Activated CD8-positive, alpha-beta memory T cell treated with anti-CD3 and anti-CD28 coated beads for 36 hours (primary cell): ENCODE results near the gene IL13. TPM values are rescaled to one million over a fixed set of nuclear protein-coding genes. Genes with fewer than 3 reads are reported as not detected.

Experiments used
- CTCF ChIA-PET: fragments of 350-600 bp; sonication (Branson Sonifier 250); formaldehyde crosslinking; loops from one replicate; lab custom pipeline; 2021; ENCODE audit warnings: antibody characterized with exemption; lab: Charles Lee
- POLR2A ChIA-PET: fragments of 350-600 bp; sonication (Branson Sonifier 250); formaldehyde crosslinking; loops from one replicate; lab custom pipeline; 2021; ENCODE audit warnings: antibody characterized with exemption; lab: Charles Lee
- total RNA-seq, 2 experiments: library from RNA; stranded (reverse); gene quantifications; one replicate each; pipeline ENCODE4 v1.2.3, GENCODE V29; 2021

Gene IL13
- total RNA-seq, 2 experiments from 2014 or later, result 17.8 to 21.0 TPM

- CTCF ChIA-PET, result no interaction called here
- POLR2A ChIA-PET, result no interaction called here
Measured at GRCh38 chr5:132651838-132652469, 6.0 kb upstream of the IL13 start.

DNA sequence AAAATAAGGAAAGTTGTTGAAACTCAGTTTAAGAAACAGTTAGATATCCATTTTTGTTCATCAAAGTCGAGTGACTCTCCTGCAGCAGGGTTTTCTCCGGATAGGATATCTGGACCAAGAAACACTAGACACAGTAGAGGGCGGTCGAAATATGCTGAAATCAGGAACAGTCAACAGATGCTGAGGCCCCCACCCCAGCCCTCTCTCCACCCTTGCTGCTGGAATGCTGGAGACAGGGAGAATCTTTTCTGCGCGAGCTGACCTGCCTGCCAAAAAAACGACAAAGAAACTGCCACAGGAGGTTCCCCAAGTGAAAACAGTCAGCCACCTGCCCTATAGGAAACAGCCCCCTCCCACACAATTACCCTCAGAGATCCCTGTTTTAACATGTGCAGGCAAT lies 4.3 kb upstream of the IL13 start:
- POLR2A ChIA-PET, result no interaction called here
- CTCF ChIA-PET, result no interaction called here

- CTCF ChIA-PET, result no interaction called here
- POLR2A ChIA-PET, result interaction anchor here (0.7 kb wide), 1 partner anchor 99 kb away, joined by 5 read pairs; the partner anchor contains the start of gene RAD50
Measured at GRCh38 chr5:132655821-132656773, 1.9 kb upstream of the IL13 start.

- ChIA-PET CTCF (no interaction called here), POLR2A (interaction anchor here (0.7 to 1.5 kb wide), 2 partner anchors 18 to 100 kb away, joined by 3 to 5 read pairs; partner anchors contain the start of gene RAD50)
Measured at GRCh38 chr5:132656774-132657355, 1.1 kb upstream of the IL13 start.

DNA sequence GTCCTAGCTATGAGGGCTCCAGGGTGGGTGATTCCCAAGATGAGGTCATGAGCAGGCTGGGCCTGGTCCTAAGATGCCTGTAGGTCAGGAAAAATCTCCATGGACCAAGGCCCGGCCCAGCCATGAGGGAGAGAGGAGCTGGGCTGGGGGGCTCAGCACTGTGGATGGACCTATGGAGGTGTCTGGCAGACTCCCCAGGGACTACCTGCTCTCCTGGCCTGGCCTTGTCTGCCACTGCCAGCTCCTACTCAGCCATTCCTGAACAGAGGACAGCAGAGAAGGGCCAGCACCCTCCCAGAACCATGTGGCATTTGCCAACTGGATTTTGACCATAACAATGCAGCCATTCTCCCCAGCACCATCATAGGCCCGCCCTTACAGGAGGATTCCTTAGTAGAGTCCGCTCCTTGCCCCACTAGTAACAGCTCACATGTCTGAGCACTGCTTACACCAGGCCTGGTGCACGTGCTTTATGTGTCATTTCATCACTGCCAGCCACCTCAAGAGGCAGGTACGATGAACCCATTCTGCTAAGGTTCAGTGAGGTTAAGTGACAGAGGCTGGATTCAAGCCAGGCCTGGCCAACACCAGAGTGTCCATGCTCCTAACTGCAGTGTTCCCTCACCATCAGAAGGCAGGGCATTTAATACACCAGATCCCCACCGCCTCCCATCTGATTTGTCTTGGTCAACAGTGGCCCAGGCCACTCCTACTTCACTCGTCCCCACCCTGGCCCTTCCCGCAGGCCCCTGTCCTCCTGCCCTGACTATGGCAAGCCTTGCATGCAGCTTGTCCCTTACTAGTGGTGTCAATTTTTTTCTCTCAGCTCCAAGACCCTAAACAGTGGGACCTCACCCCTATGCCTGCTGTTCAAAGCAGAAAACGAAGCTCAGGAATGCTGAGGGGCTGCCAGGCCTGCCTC lies 669 bp downstream of the IL13 start:
- ChIA-PET CTCF (interaction anchor here (1.3 kb wide), 1 partner anchor 18 kb away, joined by 5 read pairs; no protein-coding TSS in a partner anchor), POLR2A (interaction anchor here (0.5 to 1.5 kb wide), 2 partner anchors 16 to 22 kb away, joined by 3 read pairs; no protein-coding TSS in a partner anchor)

DNA sequence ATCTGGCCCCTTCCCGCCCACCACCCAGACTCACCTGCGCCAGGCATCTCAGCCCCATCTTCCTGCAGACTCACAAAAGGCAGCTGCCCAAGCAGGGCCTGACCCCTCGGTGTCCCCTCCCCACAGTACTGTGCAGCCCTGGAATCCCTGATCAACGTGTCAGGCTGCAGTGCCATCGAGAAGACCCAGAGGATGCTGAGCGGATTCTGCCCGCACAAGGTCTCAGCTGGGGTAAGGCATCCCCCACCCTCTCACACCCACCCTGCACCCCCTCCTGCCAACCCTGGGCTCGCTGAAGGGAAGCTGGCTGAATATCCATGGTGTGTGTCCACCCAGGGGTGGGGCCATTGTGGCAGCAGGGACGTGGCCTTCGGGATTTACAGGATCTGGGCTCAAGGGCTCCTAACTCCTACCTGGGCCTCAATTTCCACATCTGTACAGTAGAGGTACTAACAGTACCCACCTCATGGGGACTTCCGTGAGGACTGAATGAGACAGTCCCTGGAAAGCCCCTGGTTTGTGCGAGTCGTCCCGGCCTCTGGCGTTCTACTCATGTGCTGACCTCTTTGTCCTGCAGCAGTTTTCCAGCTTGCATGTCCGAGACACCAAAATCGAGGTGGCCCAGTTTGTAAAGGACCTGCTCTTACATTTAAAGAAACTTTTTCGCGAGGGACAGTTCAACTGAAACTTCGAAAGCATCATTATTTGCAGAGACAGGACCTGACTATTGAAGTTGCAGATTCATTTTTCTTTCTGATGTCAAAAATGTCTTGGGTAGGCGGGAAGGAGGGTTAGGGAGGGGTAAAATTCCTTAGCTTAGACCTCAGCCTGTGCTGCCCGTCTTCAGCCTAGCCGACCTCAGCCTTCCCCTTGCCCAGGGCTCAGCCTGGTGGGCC lies 1.9 kb downstream of the IL13 start:
- CTCF ChIA-PET, result no interaction called here

DNA sequence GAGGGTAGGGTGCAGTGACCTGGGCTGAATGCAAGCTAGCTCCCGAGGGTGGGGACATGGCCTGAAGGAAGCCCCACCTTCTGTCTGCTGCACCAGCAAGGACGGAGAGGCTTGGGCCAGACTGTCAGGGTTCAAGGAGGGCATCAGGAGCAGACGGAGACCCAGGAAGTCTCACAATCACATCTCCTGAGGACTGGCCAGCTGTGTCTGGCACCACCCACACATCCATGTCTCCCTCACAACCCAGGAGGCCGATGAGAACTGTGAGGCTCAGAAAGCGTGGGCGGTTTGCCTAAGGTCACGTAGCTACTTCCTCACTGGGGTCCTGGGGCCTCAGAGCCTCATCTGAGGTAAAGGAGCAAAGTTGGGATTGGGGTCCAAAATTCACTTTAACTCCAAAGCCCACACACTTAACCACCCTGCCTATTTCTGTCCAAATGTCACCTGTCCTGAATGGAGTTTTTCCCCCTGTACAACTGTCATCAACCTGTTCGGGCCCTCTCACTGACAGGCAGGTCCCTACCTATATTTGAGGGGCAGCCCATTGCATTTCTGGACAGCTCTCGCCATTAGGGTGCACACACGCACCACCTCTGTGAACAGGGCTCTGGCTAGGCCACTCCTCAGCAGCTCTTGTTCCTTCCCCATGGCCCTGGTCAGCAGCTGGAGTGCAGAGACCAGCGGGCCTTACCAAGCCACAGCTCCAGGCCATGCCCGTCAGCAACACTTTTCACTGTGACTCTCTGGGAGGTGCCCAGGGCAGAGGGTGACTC lies 3.4 kb downstream of the IL13 start:
- ChIA-PET POLR2A (no interaction called here), CTCF (interaction anchor here (1.1 kb wide), 1 partner anchor 13 kb away, joined by 3 read pairs; no protein-coding TSS in a partner anchor)

More for the DNA sequence above, 1.9 kb downstream of the IL13 start:
- POLR2A ChIA-PET, result no interaction called here

DNA sequence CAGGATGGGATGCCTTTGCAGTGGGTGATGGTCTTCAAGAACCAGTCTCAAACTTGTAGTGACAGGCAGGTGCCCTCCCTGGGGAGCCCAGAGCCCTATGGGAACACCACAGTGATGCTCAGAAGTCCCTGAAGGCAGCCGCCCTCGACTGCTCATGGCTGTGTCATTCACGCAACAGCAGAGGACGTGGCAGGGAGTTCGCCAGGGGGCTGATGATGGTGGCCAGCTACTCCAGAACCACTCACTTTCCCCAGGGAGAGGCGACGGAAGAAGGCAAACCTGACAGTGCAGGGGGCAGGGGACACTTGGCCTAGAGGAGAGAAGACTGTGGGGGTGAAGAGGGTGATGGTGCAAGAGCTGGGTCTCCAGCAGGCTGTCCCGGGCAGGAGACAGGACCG lies 4.0 kb downstream of the IL13 start:
- ChIA-PET POLR2A (interaction anchor here (1.2 kb wide), 1 partner anchor 21 kb away, joined by 4 read pairs; no protein-coding TSS in a partner anchor), CTCF (interaction anchor here (1.1 kb wide), 1 partner anchor 13 kb away, joined by 3 read pairs; no protein-coding TSS in a partner anchor)

GRCh38 chr5:132662925-132663770 lies 5.2 kb downstream of the IL13 start:
- CTCF ChIA-PET, result interaction anchor here (0.9 kb wide), 1 partner anchor 22 kb away, joined by 6 read pairs; no protein-coding TSS in a partner anchor
- POLR2A ChIA-PET, result interaction anchor here (1.2 to 1.5 kb wide), 3 partner anchors 11 to 22 kb away, joined by 4 to 8 read pairs (median 4); no protein-coding TSS in a partner anchor

DNA sequence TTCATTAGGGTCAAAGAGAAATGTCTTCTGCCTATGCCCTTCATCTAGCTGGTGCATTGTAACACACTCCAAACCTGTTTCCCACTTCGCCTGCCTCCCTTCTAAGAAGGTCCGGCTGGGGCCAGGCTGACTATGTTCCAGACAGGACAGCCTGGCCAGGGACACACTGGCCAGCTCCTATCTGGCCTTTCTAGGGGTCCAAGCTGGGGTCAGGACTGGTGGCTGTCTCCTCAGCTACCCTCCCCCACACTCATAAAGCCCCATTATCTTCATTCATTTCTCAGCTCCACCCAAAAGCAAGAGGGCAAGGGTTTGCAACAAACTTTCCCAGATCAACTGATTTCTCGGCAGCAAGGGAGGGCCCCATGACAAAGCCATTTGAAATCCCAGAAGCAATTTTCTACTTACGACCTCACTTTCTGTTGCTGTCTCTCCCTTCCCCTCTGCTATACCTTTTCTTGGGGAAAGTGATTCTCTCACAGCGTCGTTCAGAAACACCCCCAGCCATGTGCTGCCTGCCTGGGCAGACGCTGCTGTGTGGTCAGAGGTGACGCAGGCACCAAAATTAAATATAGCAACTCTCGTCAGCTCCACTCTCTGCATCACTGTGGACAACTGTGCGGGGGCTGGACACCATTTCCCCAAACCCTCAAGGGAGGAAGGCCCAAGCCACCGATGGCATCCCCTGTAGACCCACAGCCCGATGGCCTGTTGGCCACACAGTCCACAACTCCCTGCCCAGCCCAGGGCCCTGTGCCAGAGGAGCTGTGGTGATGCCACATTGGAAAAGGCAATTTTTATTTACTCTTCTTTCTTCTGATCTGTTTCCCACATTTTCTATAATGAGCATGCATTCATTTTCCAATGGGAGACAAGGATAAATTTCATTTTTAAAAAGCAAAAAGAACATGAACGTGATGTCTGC lies 6.1 kb downstream of the IL13 start:
- ChIA-PET CTCF (interaction anchor here (0.9 kb wide), 1 partner anchor 23 kb away, joined by 6 read pairs; no protein-coding TSS in a partner anchor), POLR2A (interaction anchor here (1.2 to 1.5 kb wide), 2 partner anchors 10 to 23 kb away, joined by 4 to 8 read pairs; no protein-coding TSS in a partner anchor)

- CTCF ChIA-PET, result no interaction called here
- POLR2A ChIA-PET, result interaction anchor here (1.5 kb wide), 1 partner anchor 24 kb away, joined by 8 read pairs; no protein-coding TSS in a partner anchor
Measured at GRCh38 chr5:132664696-132665209, 6.8 kb downstream of the IL13 start.

DNA sequence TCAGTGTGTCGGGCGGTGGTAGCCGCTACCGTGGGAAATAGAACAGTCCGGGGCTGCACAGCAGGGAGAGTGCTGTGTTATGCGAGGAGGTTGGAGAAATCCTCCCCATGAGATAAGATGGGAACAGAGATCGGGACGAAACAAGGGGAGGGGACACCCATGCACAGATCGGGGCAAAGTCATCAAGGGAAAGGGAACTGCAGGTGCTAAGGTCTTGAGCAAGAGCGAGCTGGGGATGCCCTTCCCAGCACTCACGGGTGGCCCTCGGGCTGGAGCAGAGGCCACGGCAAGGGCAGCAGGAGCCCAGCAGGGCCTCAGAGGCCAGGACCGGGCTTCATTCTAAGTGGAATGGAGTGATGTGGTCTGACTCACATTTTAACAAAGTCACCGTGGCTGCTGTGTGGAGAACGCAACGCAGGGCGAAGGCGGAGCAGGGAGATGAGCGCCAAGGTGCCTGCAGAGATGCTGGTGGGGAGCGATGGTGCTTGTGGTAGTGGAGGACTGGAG lies 7.7 kb downstream of the IL13 start:
- POLR2A ChIA-PET, result no interaction called here

DNA sequence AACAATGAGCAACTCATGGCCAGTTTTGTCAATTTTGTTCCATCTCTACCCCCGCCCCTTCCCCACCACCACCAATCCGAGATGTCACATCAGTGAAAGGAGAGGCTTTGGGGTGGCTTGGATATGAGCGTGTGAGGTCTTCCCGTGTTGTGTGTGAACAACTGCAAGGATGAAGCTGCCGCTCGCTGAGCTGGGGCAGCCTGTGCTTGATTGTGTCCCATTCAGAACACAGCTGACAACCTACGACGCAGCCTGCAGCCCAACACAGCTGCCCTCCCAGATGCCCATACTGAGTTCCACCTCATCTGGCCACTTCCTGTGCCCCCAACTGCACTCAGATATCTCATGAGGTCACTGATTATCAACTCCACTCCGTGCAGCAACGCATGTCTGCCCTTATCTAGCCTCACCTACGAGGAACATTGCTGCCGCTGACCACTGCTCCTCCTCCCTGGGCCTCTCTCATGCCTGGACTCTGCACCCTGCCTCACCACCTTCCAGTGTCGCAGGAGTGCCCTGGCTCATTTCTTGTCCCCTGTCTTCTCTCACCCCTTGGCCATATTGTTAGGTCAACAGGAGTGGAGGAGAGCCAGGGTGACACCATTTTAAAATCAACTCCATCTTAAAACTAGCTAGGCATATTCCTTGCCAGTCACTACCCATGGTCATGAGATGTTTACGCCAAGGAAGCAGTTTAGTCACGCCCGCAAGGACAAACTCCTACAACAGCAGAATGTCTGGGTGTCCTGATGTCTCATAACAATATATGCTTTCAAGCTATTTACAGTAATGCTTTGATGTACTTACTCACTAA lies 8.5 kb downstream of the IL13 start:
- POLR2A ChIA-PET, result no interaction called here
- CTCF ChIA-PET, result no interaction called here

More for the DNA sequence above, 7.7 kb downstream of the IL13 start:
- CTCF ChIA-PET, result no interaction called here
